ENCODE data around the gene SRRM1. TPM values are rescaled to one million over a fixed set of nuclear protein-coding genes. Genes with fewer than 3 reads are reported as not detected.
"Not testable (repeated sequence)": the region's sequence is repeated elsewhere in the genome, so short reads cannot be mapped to it uniquely, and the experiment has no call there.

SRRM1 gene
- total and polyA plus RNA-seq, 8 donors: 86.4 to 213 (median 182) TPM

GRCh38 chr1:24696041-24696755 is 53.1 kb downstream of the SRRM1 start:
- H3K27ac ChIP-seq: peak overlapping the region in 1 of 2 donors; percentile 65
- no peaks in the 10 kb centered on the region for H3K9me3 ChIP-seq
- DNase-seq (no peak), ATAC-seq (peak; percentile 11)
- H3K27me3 ChIP-seq: no peaks in the 10 kb centered on the region
- no peak for TF ChIP-seq CTCF (IDR thresholded peaks at IDR 0.05)
- peaks cover 16 to 34% of the 10 kb centered on the region in 2 donors for H3K4me1 ChIP-seq
- intact Hi-C loops (cut with DNase I): no loop called here
- H3K36me3 ChIP-seq: no peaks in the 10 kb centered on the region
- H3K4me3 ChIP-seq: no peak overlapping the region

GRCh38 chr1:24696756-24697330 is 53.7 kb downstream of the SRRM1 start:
- Histone ChIP-seq H3K36me3 (no peaks in the 10 kb centered on the region), H3K4me1 (peaks cover 16 to 34% of the 10 kb centered on the region in 2 donors), H3K27ac (no peak overlapping the region), H3K4me3 (no peak overlapping the region), H3K27me3 (no peaks in the 10 kb centered on the region), H3K9me3 (no peaks in the 10 kb centered on the region)
- no peak for ATAC-seq
- intact Hi-C loops (cut with DNase I): no loop called here
- no peak for DNase-seq
- TF ChIP-seq CTCF (IDR thresholded peaks at IDR 0.05): no peak

- DNase-seq; H3K36me3 ChIP-seq; intact Hi-C loops (cut with DNase I): not testable (repeated sequence)
Measured at GRCh38 chr1:24697453-24698001, 54.4 kb downstream of the SRRM1 start.

GRCh38 chr1:24698326-24698725 is 55.2 kb downstream of the SRRM1 start:
- H3K27ac ChIP-seq; H3K27me3 ChIP-seq; H3K36me3 ChIP-seq; H3K4me3 ChIP-seq; intact Hi-C loops (cut with DNase I); DNase-seq; H3K9me3 ChIP-seq; ATAC-seq: not testable (repeated sequence)
- peaks cover 16 to 33% of the 10 kb centered on the region in 2 donors for H3K4me1 ChIP-seq

More at GRCh38 chr1:24697453-24698001, 54.4 kb downstream of the SRRM1 start:
- H3K9me3 ChIP-seq, H3K4me3 ChIP-seq, H3K27ac ChIP-seq, H3K27me3 ChIP-seq, ATAC-seq: not testable (repeated sequence)
- peaks cover 16 to 34% of the 10 kb centered on the region in 2 donors for H3K4me1 ChIP-seq

- no peak overlapping the region for H3K27ac ChIP-seq
- H3K36me3 ChIP-seq: no peaks in the 10 kb centered on the region
- no peaks in the 10 kb centered on the region for H3K9me3 ChIP-seq
- DNase-seq (no peak), ATAC-seq (no peak)
- H3K27me3 ChIP-seq: no peaks in the 10 kb centered on the region
- H3K4me3 ChIP-seq: no peak overlapping the region
- no peak for TF ChIP-seq CTCF (IDR thresholded peaks at IDR 0.05)
- peaks cover 11 to 20% of the 10 kb centered on the region in 2 donors for H3K4me1 ChIP-seq
- intact Hi-C loops (cut with DNase I): no loop called here
Measured at GRCh38 chr1:24699628-24700027, 56.5 kb downstream of the SRRM1 start.

- no peak for TF ChIP-seq CTCF (IDR thresholded peaks at IDR 0.05)
- intact Hi-C loops (cut with DNase I): no loop called here
- Histone ChIP-seq H3K36me3 (no peaks in the 10 kb centered on the region), H3K4me1 (peaks cover 0 to 17% of the 10 kb centered on the region in 2 donors), H3K9me3 (no peaks in the 10 kb centered on the region), H3K27ac (no peak overlapping the region), H3K4me3 (no peak overlapping the region), H3K27me3 (no peaks in the 10 kb centered on the region)
- DNase-seq (no peak), ATAC-seq (no peak)
Measured at GRCh38 chr1:24702511-24703293, 59.6 kb downstream of the SRRM1 start.

All from left lung (tissue), 10 donors.